Spleen (tissue), 11 donors: ENCODE measurements around the gene CERS3. TPM values are rescaled to one million over a fixed set of nuclear protein-coding genes. Genes with fewer than 3 reads are reported as not detected.

ENCODE experiments used
- DNase-seq: peaks from one replicate; pipeline ENCODE4 v3.0.0-alpha.2; 2020
- H3K27ac ChIP-seq, 8 donors: fragments of 200-600 bp; sonication (generic) in 7 of 8; 1 replicate in 4 of 8; 2 replicates in 4 of 8; pipeline versions ENCODE4 v1.5.0 to v1.8.0; 2016 to 2021; ENCODE audit warnings: inconsistent platforms in 4 of 8, mild to moderate bottlenecking in 4 of 8, moderate library complexity in 1 of 8
- H3K27me3 ChIP-seq, 7 donors: fragments of 200-600 bp; sonication (generic) in 6 of 7; replicated peaks in 1 of 7; 1 replicate in 4 of 7; 2 replicates in 3 of 7; pipeline versions ENCODE4 v1.5.0 to v1.8.0; 2016 to 2021; ENCODE audit warnings: inconsistent platforms in 3 of 7, mild to moderate bottlenecking in 1 of 7
- H3K36me3 ChIP-seq, 6 donors: fragments of 200-600 bp; sonication (generic) in 5 of 6; 1 replicate in 4 of 6; 2 replicates in 2 of 6; pipeline versions ENCODE4 v1.5.0 to v1.8.0; 2016 to 2021; ENCODE audit warnings: inconsistent platforms in 2 of 6
- H3K4me1 ChIP-seq, 6 donors: fragments of 200-600 bp; sonication (generic) in 5 of 6; 1 replicate in 3 of 6; 2 replicates in 3 of 6; pipeline versions ENCODE4 v1.5.0 to v1.8.0; 2016 to 2021; ENCODE audit warnings: inconsistent platforms in 3 of 6
- H3K4me3 ChIP-seq, 8 donors: fragments of 200-600 bp; sonication (generic) in 7 of 8; 1 replicate in 4 of 8; 2 replicates in 4 of 8; pipeline versions ENCODE4 v1.5.0 to v1.8.0; 2016 to 2021; ENCODE audit warnings: inconsistent platforms in 4 of 8, mild to moderate bottlenecking in 4 of 8, moderate library complexity in 2 of 8
- H3K9me3 ChIP-seq, 8 donors: fragments of 200-600 bp; sonication (generic) in 7 of 8; 1 replicate in 4 of 8; 2 replicates in 4 of 8; pipeline versions ENCODE4 v1.5.0 to v1.8.0; 2016 to 2021; ENCODE audit warnings: inconsistent platforms in 4 of 8
- POLR2A ChIP-seq, 3 donors: fragments of 450-650 bp; IDR thresholded peaks; one replicate each; pipeline ENCODE4 v1.5.1; 2017; ENCODE audit warnings: antibody characterized with exemption in 3 of 3, mild to moderate bottlenecking in 1 of 3
- POLR2AphosphoS5 ChIP-seq, 3 donors: sonication (generic); formaldehyde crosslinking; IDR thresholded peaks; one replicate each; pipeline ENCODE4 v1.5.1; 2017; ENCODE audit warnings: antibody characterized with exemption in 3 of 3
- WGBS, 5 donors: extraction: QIAGEN DNeasy Blood & Tissue Kit in 3 of 5; methylation state at CpG; one replicate each; pipeline versions ENCODE4 v1.1.5 to v1.1.7; 2013 to 2018; 5-methylcytosine and 5-hydroxymethylcytosine counted together
- intact Hi-C: fragments of 100-400 bp; cut with DNase I; formaldehyde crosslinking; loops from one replicate; pipeline ENCODE4 v1.15.0; 2023; ENCODE audit warnings: low total_unique reads
- polyA plus RNA-seq, 3 donors: library from polyadenylated mRNA; stranded (reverse); fragments of 200-250 nt; gene quantifications; one replicate each; pipeline ENCODE4 v1.2.1, GENCODE V29; 2013
- total RNA-seq, 7 donors: library from RNA; depleted of rRNA in 3 of 7; stranded (reverse); fragments of >200 nt in 3 of 7; fragmentation: NEBNext Ultra II Directional in 4 of 7; extraction: Animal tissue kit (Norgen Biotek cat#: 25700) in 4 of 7; gene quantifications; one replicate each; pipeline versions ENCODE4 v1.1.0 to v1.2.1, GENCODE V29; 2016 to 2021
- TF ChIP-seq, protein P1 (sequence below), 11 experiments: fragments of 200-600 bp in 7 of 11; fragments of 450-650 bp in 4 of 11; sonication (generic) in 4 of 11; IDR thresholded peaks in 8 of 11; conservative IDR thresholded peaks in 3 of 11; 1 replicate in 7 of 11; 2 replicates in 4 of 11; pipeline versions ENCODE4 v1.4.0 to v1.8.0; 2016 to 2021; ENCODE audit warnings: antibody characterized with exemption in 11 of 11, inconsistent platforms in 4 of 11, mild to moderate bottlenecking in 1 of 11
- donor health status: healthy with polysubstance abuse.
- donor health status: DM: no; HTN: no; CAD: no; lungs with moderate emphysema.
- donor health status: DM: no; HTN: no; CAD: no.
- donor health status: Bipolar disorder and iron deficiency.
- donor health status: healthy.
- donor health status: DM: no; HTN: no; CAD: no.
- donor health status: DM: yes; HTN: yes; CAD: no.

Gene CERS3
- total and polyA plus RNA-seq, 10 donors, result 0.04 to 0.41 (median 0.23) TPM; not detected in 4

GRCh38 chr15:100537331-100537730 lies 8.6 kb upstream of the CERS3 start:
- Histone ChIP-seq H3K27me3 (peaks cover 0 to 16% (median 0%) of the 10 kb centered on the region in 7 donors), H3K4me1 (peaks cover 0 to 17% (median 6%) of the 10 kb centered on the region in 6 donors), H3K4me3 (no peak overlapping the region), H3K9me3 (peaks cover 0 to 14% (median 12%) of the 10 kb centered on the region in 8 donors), H3K36me3 (no peaks in the 10 kb centered on the region), H3K27ac (peak overlapping the region in 7 of 8 donors; percentile 39 to 80 (median 60))
- intact Hi-C loops, result no loop called here
- no peak for DNase-seq
- WGBS, 5 donors, result 19 to 43% (median 25%) methylated on average over 2 of the region's 2 CpGs
- TF ChIP-seq, protein P1, sequence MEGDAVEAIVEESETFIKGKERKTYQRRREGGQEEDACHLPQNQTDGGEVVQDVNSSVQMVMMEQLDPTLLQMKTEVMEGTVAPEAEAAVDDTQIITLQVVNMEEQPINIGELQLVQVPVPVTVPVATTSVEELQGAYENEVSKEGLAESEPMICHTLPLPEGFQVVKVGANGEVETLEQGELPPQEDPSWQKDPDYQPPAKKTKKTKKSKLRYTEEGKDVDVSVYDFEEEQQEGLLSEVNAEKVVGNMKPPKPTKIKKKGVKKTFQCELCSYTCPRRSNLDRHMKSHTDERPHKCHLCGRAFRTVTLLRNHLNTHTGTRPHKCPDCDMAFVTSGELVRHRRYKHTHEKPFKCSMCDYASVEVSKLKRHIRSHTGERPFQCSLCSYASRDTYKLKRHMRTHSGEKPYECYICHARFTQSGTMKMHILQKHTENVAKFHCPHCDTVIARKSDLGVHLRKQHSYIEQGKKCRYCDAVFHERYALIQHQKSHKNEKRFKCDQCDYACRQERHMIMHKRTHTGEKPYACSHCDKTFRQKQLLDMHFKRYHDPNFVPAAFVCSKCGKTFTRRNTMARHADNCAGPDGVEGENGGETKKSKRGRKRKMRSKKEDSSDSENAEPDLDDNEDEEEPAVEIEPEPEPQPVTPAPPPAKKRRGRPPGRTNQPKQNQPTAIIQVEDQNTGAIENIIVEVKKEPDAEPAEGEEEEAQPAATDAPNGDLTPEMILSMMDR (IDR thresholded peaks at IDR 0.05 in 8 of 11, conservative IDR thresholded peaks at IDR 0.05 in 3 of 11), result no peak
- TF ChIP-seq POLR2A (IDR thresholded peaks at IDR 0.05) (no peak), POLR2AphosphoS5 (IDR thresholded peaks at IDR 0.05) (no peak)

GRCh38 chr15:100536733-100537132 lies 8.0 kb upstream of the CERS3 start:
- TF ChIP-seq, protein P1 (IDR thresholded peaks at IDR 0.05 in 8 of 11, conservative IDR thresholded peaks at IDR 0.05 in 3 of 11), result no peak
- TF ChIP-seq POLR2AphosphoS5 (IDR thresholded peaks at IDR 0.05) (no peak), POLR2A (IDR thresholded peaks at IDR 0.05) (no peak)
- intact Hi-C loops, result no loop called here
- Histone ChIP-seq H3K27me3 (peaks cover 0 to 14% (median 0%) of the 10 kb centered on the region in 7 donors), H3K27ac (peak overlapping the region in 7 of 8 donors; percentile 17 to 80 (median 60)), H3K4me1 (peaks cover 0 to 20% (median 9%) of the 10 kb centered on the region in 6 donors), H3K9me3 (peaks cover 0 to 14% (median 12%) of the 10 kb centered on the region in 8 donors), H3K4me3 (no peak overlapping the region), H3K36me3 (no peaks in the 10 kb centered on the region)
- DNase-seq, result no peak

GRCh38 chr15:100533886-100534285 lies 5.1 kb upstream of the CERS3 start:
- WGBS, 5 donors, result 29 to 70% (median 62%) methylated on average over 1 of the region's 1 CpG
- Histone ChIP-seq H3K36me3 (no peaks in the 10 kb centered on the region), H3K27me3 (peaks cover 0 to 6% (median 0%) of the 10 kb centered on the region in 7 donors), H3K4me1 (peaks cover 0 to 27% (median 12%) of the 10 kb centered on the region in 6 donors), H3K4me3 (no peak overlapping the region), H3K9me3 (peaks cover 0 to 14% (median 8%) of the 10 kb centered on the region in 8 donors), H3K27ac (no peak overlapping the region)
- DNase-seq, result no peak
- TF ChIP-seq POLR2AphosphoS5 (IDR thresholded peaks at IDR 0.05) (no peak), POLR2A (IDR thresholded peaks at IDR 0.05) (no peak)
- TF ChIP-seq, protein P1 (IDR thresholded peaks at IDR 0.05 in 8 of 11, conservative IDR thresholded peaks at IDR 0.05 in 3 of 11), result no peak
- intact Hi-C loops, result no loop called here

GRCh38 chr15:100531823-100532327 lies 3.1 kb upstream of the CERS3 start:
- no peak for DNase-seq
- no peak overlapping the region for H3K27ac ChIP-seq
- H3K27me3 ChIP-seq, result peaks cover 0 to 6% (median 0%) of the 10 kb centered on the region in 7 donors
- H3K9me3 ChIP-seq, result no peaks in the 10 kb centered on the region
- no peaks in the 10 kb centered on the region for H3K36me3 ChIP-seq
- intact Hi-C loops, result no loop called here
- WGBS, 5 donors, result 57 to 73% (median 68%) methylated on average over 11 of the region's 11 CpGs
- H3K4me3 ChIP-seq, result no peak overlapping the region
- peaks cover 0 to 15% (median 7%) of the 10 kb centered on the region in 6 donors for H3K4me1 ChIP-seq
- peak in 1 of 3 donors; percentile 10 for TF ChIP-seq POLR2AphosphoS5 (IDR thresholded peaks at IDR 0.05)
- TF ChIP-seq POLR2A (IDR thresholded peaks at IDR 0.05), result no peak
